HG03521 (cell line): Measurements from ENCODE around the gene GJA9.

Experiments used
- ATAC-seq: cut with Tn5 transposase; IDR thresholded peaks from one replicate; pipeline ENCODE4 v1.9.1; 2021; ENCODE audit warnings: mild to moderate bottlenecking, moderate library complexity; ENCODE audit not compliant: unreplicated experiment

Gene GJA9

GRCh38 chr1:38832370-38832734 lies 49.0 kb downstream of the GJA9 start:
- ATAC-seq = no peak

GRCh38 chr1:38831731-38832369 lies 49.5 kb downstream of the GJA9 start:
- ATAC-seq = no peak

GRCh38 chr1:38829368-38829767 lies 52.0 kb downstream of the GJA9 start:
- no peak for ATAC-seq

- no peak for ATAC-seq
Observed at GRCh38 chr1:38827318-38827717, 54.1 kb downstream of the GJA9 start.

- no peak for ATAC-seq
Observed at GRCh38 chr1:38826886-38827285, 54.5 kb downstream of the GJA9 start.

- no peak for ATAC-seq
Observed at GRCh38 chr1:38826262-38826661, 55.1 kb downstream of the GJA9 start.
